Measurements from ENCODE around the gene NUP35. TPM values are rescaled to one million over a fixed set of nuclear protein-coding genes. Genes with fewer than 3 reads are reported as not detected.

Gene NUP35
- total and polyA plus RNA-seq, 12 donors: 6.2 to 27.8 (median 16.2) TPM

- no peaks in the 10 kb centered on the region for H3K4me1 ChIP-seq (replicated peaks in 1 of 2)
- H3K27ac ChIP-seq: no peak overlapping the region
- no peaks in the 10 kb centered on the region for H3K36me3 ChIP-seq (replicated peaks in 1 of 2)
- intact Hi-C loops (cut with DNase I): no loop called here
- DNase-seq: no peak
- TF ChIP-seq CTCF (IDR thresholded peaks at IDR 0.05) (no peak), POLR2A (IDR thresholded peaks at IDR 0.05) (no peak)
- no peak overlapping the region for H3K4me3 ChIP-seq
- 99 to 100% (median 100%) methylated on average over 1 of the region's 1 CpG for WGBS, 4 donors
- no peaks in the 10 kb centered on the region for H3K27me3 ChIP-seq
- no peaks in the 10 kb centered on the region for H3K9me3 ChIP-seq (replicated peaks in 1 of 3)
These were observed 85.3 kb downstream of the NUP35 start for GRCh38 chr2:183209395-183210028.

Other genes starting within 250 kb of the NUP35 start
- gene NCKAP1, start 86.0 kb upstream of the NUP35 start, total RNA-seq: 100 to 1,000 TPM in 5 of 9 donors, 10 to 100 TPM in 4; 76.8 to 134 (median 108) TPM
- 100 to 1,000 TPM in 1 of 3 donors, 10 to 100 TPM in 2; 26.8 to 113 (median 26.9) TPM for gene NCKAP1, start 86.0 kb upstream of the NUP35 start, polyA plus RNA-seq
- gene DUSP19, start 45.7 kb upstream of the NUP35 start, total RNA-seq: 10 to 100 TPM in 1 of 9 donors, 1 to 10 TPM in 8; 2.4 to 10.0 (median 4.8) TPM
- gene DUSP19, start 45.7 kb upstream of the NUP35 start, polyA plus RNA-seq: 1 to 10 TPM in 2 of 3 donors, under 1 TPM in 1; 0.81 to 3.5 (median 1.0) TPM